Adipose tissue (tissue), 3 donors: ENCODE measurements around the gene PLA2G4D. TPM values are rescaled to one million over a fixed set of nuclear protein-coding genes. Genes with fewer than 3 reads are reported as not detected.

Experiments used
- H3K27ac ChIP-seq: one replicate; pipeline ENCODE4 v1.5.1; 2013; ENCODE audit warnings: low read depth, low read length
- WGBS, 3 donors: extraction: QIAGEN DNeasy Blood & Tissue Kit; methylation state at CpG; one replicate each; pipeline ENCODE4 v1.1.7; 2013; 5-methylcytosine and 5-hydroxymethylcytosine counted together
- polyA plus RNA-seq, 3 donors: library from polyadenylated mRNA; stranded (reverse); fragments of 200-250 nt; gene quantifications; one replicate each; pipeline ENCODE4 v1.2.3, GENCODE V29; 2013
- donor health status: healthy with polysubstance abuse.
- donor health status: Bipolar disorder and iron deficiency.
- donor health status: healthy.

Gene PLA2G4D
- polyA plus RNA-seq, 3 donors = 0.34 TPM; not detected in 2

- H3K27ac ChIP-seq = no peak overlapping the region
- 89 to 90% (median 89%) methylated on average over 15 to 17 of the region's 17 CpGs for WGBS, 3 donors
Observed at GRCh38 chr15:42082823-42083604, 11.3 kb downstream of the PLA2G4D start.

DNA sequence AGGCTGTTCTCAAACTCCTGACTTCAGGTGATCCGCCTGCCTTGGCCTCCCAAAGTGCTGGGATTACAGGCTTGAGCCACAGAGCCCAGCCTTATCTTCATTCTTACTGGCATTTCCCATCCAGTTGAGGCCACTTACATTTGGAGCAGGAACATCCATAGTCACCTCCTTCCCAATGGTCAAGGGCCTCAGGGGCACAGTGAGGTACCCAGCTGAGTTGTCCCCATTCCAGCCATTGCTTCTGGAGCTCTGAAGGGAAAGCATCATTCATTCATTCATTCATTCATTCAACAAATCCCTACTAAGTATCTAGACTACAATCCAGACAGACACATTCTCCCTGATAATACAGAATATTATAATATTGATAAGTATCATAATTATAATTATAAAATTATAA, 12.2 kb downstream of the PLA2G4D start:
- no peak overlapping the region for H3K27ac ChIP-seq
- 79 to 96% (median 93%) methylated on average over 1 of the region's 1 CpG for WGBS, 3 donors

DNA sequence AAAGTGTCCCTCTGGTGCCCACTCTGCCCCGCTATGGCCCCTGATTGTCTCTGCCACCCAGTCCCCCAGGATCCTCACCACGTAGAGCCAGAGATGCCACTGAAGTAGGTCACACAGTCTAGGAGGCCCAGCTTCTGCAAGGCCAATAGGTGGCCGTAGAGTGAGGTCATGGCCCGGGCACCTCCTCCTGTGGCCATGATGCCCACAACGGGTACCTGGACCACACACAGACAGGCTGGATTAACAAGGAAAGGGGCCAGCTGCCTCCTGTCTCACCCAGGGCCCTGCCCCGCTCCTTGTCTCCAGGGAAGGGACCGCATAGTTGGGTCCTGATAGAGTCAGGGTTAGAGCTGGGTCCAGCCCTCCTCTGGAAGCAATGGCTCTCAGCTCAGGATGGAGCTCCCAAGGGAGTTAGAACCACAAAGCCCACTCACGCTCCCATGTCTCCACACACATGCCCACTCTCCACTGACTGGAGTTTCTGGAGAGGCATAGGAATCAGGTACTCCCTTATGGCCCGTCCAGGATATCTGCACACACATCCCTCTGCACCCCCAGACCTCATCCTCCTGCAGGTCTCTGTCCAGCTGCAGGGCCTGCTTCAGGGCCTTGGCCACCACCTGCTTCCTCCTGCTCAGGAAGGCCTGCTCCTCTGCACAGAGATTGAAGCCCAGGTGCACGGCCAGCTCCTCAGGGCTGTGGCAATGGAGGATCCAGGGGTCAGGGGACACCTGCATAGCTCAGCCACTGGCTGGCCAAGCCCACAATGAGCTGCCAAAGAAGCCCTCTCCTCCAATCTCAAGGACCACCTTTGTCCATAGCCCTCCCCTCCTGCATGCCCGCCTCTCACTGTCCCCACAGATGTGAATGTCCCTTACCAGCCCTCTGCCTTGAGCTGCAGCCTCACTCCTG, 13.2 kb downstream of the PLA2G4D start:
- H3K27ac ChIP-seq = no peak overlapping the region
- 77 to 83% (median 82%) methylated on average over 11 of the region's 11 CpGs for WGBS, 3 donors

DNA sequence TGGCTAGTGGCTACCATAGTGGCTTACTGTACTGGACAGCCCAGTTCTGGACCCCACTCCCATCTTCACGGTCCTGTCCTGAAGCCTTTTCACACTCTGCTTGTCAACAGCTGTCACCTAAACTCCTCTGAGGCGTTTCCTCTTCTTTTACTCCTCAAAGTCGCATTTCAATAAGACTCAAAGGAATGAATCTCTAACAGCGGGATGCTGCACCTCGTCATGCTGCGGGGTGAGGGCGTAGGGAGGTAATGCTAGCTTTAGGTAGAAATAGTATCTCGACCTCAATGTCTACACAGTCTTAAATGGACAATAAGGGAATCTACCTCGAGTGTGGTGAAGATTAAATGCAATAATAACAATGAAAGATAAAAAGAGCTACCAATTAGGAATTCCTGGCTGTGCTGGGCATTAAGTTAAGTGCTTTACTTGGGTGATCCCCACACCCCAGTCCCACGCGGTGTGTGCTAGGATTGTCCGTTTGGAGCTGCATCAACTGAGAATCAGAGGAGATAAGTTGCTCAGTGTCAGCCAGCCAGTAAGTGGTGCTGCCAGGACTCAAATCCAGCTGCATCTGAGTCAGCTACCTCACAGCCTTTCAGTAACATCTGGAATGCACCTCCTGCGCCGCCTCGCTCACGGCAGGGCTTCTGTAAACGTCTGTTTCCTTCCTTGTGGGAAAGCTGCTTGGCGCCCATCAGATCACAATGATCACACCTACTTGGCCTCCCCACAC, 14.0 kb downstream of the PLA2G4D start:
- no peak overlapping the region for H3K27ac ChIP-seq
- 44 to 51% (median 47%) methylated on average over 18 of the region's 18 CpGs for WGBS, 3 donors

GRCh38 chr15:42079401-42079908, 14.9 kb downstream of the PLA2G4D start:
- no peak overlapping the region for H3K27ac ChIP-seq
- WGBS, 3 donors = 71 to 78% (median 77%) methylated on average over 31 of the region's 31 CpGs

GRCh38 chr15:42078903-42079302, 15.5 kb downstream of the PLA2G4D start:
- no peak overlapping the region for H3K27ac ChIP-seq
- WGBS, 3 donors = 32 to 68% (median 59%) methylated on average over 1 of the region's 1 CpG

GRCh38 chr15:42077689-42078088, 16.7 kb downstream of the PLA2G4D start:
- no peak overlapping the region for H3K27ac ChIP-seq
- 66 to 77% (median 67%) methylated on average over 3 of the region's 3 CpGs for WGBS, 3 donors

GRCh38 chr15:42073418-42073817, 20.9 kb downstream of the PLA2G4D start:
- WGBS, 3 donors = 85 to 90% (median 86%) methylated on average over 6 of the region's 6 CpGs
- no peak overlapping the region for H3K27ac ChIP-seq

- WGBS, 3 donors = 75 to 78% (median 77%) methylated on average over 11 of the region's 11 CpGs
- H3K27ac ChIP-seq = no peak overlapping the region
Observed at GRCh38 chr15:42072141-42072685, 22.1 kb downstream of the PLA2G4D start.

DNA sequence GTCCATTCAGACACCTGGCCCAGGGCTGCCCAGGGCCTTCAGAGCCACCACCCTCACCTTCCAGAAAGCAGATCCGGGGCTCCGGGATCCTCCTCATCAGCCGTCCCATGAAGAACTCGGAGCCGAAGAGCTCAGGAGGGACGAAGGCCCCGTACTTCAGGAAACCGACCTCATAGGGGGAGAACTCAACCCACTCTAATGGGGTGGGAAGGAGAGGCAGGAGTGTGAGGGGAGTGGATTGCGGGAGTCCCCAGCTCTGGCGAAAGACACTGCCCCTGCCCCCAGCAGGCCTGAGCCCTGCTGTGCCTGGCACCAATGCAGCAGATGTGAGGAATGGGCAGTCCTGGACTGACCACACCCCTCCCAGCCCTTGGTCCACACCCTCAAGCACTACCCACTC, 22.6 kb downstream of the PLA2G4D start:
- 85 to 92% (median 91%) methylated on average over 10 of the region's 10 CpGs for WGBS, 3 donors
- H3K27ac ChIP-seq = no peak overlapping the region

- 45 to 76% (median 48%) methylated on average over 7 to 9 of the region's 9 CpGs for WGBS, 3 donors
- no peak overlapping the region for H3K27ac ChIP-seq
Observed at GRCh38 chr15:42070976-42071350, 23.4 kb downstream of the PLA2G4D start.

DNA sequence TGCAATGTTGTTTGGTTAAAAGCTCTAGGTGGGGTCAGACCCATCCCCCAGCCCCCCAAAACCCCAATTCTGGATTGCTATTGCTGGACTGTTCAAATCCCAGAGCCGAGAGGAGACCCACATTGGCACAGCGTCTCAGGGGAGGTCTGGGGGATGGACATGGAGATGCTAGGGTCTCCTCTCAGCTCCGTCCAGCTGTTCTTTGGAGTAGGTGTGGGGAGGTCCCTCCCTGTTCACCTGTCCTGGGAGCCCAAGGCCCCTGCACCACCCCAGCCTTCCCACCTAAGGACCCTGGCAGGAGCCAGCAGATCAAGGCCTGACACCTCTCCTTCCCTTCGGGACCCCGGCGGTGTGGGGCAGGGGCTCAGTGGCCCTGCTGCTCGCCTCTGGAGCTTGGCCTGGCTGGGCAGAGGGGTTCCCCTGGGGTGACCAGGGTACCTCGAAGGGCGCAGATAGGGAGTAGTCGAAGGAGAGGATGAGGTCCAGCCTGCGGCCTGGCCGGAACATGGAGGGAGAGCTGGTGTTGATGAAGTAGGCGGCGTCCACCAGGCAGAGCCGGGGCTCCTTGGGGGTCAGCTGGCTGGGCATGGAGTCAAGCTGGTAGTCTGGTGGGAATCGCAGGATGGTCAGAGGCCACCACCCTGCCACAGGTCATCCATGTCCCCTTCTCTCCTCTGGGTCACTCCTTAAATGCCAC, 23.9 kb downstream of the PLA2G4D start:
- WGBS, 3 donors = 87 to 97% (median 93%) methylated on average over 15 to 16 of the region's 16 CpGs
- H3K27ac ChIP-seq = no peak overlapping the region

DNA sequence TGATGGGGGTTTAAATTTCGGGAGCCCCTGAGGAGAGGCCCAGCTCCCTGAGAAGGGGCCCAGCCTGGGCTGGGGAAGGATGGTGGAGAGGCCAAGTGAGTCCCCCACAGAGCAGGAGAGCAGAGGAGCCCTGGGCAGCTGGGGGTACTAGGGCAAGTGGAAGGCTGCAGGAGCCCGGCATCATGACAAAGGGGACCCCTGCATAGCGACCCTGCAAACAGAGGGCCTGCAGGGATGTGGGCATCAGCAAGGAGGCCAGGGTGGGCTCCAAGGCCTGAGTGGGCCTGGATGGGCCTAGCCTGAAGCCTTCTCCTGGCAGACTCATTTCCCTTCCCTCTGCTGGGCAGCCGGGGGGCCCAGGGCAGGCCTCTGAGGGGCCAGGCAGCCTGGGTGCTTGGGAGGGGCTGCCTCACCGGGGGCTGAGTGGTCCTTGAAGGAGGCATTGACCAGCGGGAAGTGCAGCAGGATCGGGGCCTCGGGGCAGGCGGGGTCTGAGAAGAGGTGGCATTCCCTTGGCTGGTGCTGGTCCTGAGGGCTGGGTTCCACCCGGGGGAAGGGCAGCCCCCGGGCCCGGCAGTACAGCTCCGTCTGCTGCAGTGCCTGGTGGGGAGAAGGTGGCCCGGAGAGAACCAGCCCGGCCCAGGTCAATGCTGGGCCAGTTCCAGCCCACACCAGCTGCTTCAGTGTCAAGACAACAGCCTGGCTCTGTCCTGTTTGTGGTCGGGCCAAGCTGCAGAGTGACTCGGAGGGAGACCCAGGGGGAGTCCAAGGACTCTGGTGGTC, 24.7 kb downstream of the PLA2G4D start:
- 79 to 86% (median 79%) methylated on average over 16 to 17 of the region's 17 CpGs for WGBS, 3 donors
- H3K27ac ChIP-seq = no peak overlapping the region

- H3K27ac ChIP-seq = no peak overlapping the region
- WGBS, 3 donors = 83 to 97% (median 85%) methylated on average over 7 of the region's 7 CpGs
Observed at GRCh38 chr15:42069025-42069424, 25.3 kb downstream of the PLA2G4D start.

DNA sequence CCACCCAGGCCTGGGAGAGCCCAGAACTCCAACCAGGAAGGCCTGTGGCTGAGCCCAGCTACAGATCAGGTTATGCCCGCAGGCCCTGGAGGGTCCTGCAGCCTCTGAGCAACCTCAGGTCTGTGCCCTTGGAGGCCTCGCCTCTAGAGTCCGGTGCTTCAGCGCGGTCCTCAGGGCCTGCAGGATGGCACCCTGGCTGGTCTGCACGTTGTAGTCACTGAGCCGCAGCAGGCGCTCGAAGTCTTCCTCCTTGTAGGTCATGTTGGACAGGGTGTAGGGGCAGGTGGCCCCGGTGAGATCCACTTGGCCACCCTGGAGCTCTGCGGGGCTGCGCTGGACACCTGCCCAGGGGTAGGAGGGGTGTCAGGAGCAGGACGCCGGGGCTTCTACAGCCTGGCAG, 25.8 kb downstream of the PLA2G4D start:
- 90 to 96% (median 93%) methylated on average over 14 of the region's 14 CpGs for WGBS, 3 donors
- H3K27ac ChIP-seq = no peak overlapping the region

DNA sequence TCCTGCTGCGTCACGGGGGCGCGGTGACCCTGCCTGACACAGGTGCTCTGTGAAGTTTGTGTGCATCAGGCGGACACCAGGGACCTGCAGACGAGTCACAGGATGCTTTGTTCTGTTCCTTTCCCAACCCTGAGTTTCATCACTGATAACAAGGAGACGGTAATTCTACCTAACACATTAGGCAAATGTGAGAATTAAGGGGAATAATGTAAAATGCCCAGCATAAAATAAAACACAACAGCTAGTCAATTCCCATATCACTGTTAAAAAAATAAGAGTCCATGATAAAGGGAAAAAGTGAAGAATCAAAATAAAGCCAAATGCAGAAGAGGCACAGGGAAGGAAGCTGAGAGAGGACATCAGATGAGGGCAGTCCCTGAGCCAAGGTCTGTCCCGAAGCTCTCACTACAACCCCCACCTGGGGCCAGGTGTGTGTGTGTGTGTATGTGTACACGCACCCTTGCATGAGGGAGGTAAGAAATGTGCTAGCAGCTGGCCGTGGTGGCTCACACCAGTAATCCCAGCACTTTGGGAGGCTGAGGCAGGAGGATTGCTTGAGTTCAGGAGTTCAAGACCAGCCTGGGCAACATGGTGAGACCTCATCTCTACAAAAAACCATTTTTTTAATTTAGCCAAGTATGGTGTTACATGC, 27.5 kb downstream of the PLA2G4D start:
- H3K27ac ChIP-seq = no peak overlapping the region
- WGBS, 3 donors = 29 to 43% (median 40%) methylated on average over 10 of the region's 10 CpGs

DNA sequence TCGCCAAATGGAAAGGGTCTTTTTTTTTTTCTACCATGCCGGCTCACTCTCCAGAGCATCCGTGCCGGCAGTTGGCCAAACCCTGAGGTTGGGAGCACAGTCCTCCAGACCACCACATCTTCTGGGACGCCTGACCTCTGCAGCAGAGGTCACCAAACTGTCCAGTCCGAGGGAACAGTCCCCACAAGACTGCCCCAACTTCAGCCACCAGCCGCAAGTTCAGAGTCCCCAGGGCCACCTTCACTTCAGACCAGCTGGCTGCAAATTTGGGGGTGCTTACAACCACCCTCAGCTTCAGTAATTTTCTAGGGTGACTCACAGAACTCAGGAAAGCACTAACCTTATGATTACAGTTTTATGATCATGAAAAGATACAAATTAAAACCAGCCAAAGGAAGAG, 28.9 kb downstream of the PLA2G4D start:
- 46 to 48% (median 46%) methylated on average over 7 of the region's 7 CpGs for WGBS, 3 donors
- no peak overlapping the region for H3K27ac ChIP-seq
